Chondrocyte (in vitro differentiated cells): ENCODE measurements around the gene CTU1. TPM values are rescaled to one million over a fixed set of nuclear protein-coding genes. Genes with fewer than 3 reads are reported as not detected.

ENCODE experiments used
- DNase-seq: peaks from one replicate; pipeline ENCODE4 v3.0.0; 2021; ENCODE audit warnings: mixed read lengths, low spot score
- H3K27ac Mint-ChIP-seq: one replicate; pipeline ENCODE4 v1.8.0; 2021; ENCODE audit warnings: mild to moderate bottlenecking, moderate library complexity, mixed read lengths; ENCODE audit not compliant: unreplicated experiment
- H3K27me3 Mint-ChIP-seq: 2 replicates; pipeline ENCODE4 v1.8.0; 2021; ENCODE audit warnings: low read depth, mixed read lengths
- H3K36me3 Mint-ChIP-seq: 2 replicates; pipeline ENCODE4 v1.8.0; 2021; ENCODE audit warnings: low read depth, mixed read lengths
- H3K4me1 Mint-ChIP-seq: 2 replicates; pipeline ENCODE4 v1.8.0; 2021; ENCODE audit warnings: low read depth, mild to moderate bottlenecking, mixed read lengths
- H3K4me3 Mint-ChIP-seq: one replicate; pipeline ENCODE4 v1.8.0; 2021; ENCODE audit warnings: mild to moderate bottlenecking, moderate library complexity, mixed read lengths; ENCODE audit not compliant: unreplicated experiment
- H3K9me3 Mint-ChIP-seq: 2 replicates; pipeline ENCODE4 v1.8.0; 2021; ENCODE audit warnings: low read depth, mixed read lengths
- total RNA-seq: library from RNA; stranded (reverse); gene quantifications from 3 replicates; pipeline ENCODE4 v1.2.1, GENCODE V29; 2021
- TF ChIP-seq, protein P1 (sequence below): fragments of 200-600 bp; sonication (generic); IDR thresholded peaks from 2 replicates; pipeline ENCODE4 v1.5.0; 2021; ENCODE audit warnings: antibody characterized with exemption, mild to moderate bottlenecking, moderate library complexity

CTU1 gene
- total RNA-seq, 1 donor from 2014 or later: 6.1 TPM

DNA sequence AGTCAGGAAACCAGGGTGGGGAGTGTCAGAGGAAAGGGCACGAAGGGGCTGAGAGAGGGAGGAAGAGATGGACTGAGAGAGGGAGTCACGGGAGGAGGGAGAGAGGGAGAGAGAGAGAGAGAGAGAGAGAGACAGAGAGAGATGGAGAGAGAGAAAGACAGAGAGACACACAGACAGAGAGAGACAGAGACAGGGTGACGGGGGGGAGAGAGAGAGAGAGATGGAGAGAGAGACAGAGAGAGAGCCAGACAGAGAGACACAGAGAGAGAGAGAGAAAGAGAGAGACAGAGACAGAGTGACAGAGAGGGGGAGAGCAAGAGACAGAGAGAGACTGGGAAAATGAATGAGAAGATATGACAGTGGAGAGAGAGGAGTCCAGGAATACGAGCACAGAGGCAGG is 25.0 kb downstream of the CTU1 start:
- peaks cover 13% of the 10 kb centered on the region for H3K27me3 Mint-ChIP-seq
- peaks cover 2% of the 10 kb centered on the region for H3K36me3 Mint-ChIP-seq
- H3K27ac Mint-ChIP-seq: no peak overlapping the region
- no peak overlapping the region for H3K4me3 Mint-ChIP-seq
- H3K4me1 Mint-ChIP-seq: no peaks in the 10 kb centered on the region
- H3K9me3 Mint-ChIP-seq: no peaks in the 10 kb centered on the region
- TF ChIP-seq, protein P1, sequence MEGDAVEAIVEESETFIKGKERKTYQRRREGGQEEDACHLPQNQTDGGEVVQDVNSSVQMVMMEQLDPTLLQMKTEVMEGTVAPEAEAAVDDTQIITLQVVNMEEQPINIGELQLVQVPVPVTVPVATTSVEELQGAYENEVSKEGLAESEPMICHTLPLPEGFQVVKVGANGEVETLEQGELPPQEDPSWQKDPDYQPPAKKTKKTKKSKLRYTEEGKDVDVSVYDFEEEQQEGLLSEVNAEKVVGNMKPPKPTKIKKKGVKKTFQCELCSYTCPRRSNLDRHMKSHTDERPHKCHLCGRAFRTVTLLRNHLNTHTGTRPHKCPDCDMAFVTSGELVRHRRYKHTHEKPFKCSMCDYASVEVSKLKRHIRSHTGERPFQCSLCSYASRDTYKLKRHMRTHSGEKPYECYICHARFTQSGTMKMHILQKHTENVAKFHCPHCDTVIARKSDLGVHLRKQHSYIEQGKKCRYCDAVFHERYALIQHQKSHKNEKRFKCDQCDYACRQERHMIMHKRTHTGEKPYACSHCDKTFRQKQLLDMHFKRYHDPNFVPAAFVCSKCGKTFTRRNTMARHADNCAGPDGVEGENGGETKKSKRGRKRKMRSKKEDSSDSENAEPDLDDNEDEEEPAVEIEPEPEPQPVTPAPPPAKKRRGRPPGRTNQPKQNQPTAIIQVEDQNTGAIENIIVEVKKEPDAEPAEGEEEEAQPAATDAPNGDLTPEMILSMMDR: no peak
- DNase-seq: no peak

DNA sequence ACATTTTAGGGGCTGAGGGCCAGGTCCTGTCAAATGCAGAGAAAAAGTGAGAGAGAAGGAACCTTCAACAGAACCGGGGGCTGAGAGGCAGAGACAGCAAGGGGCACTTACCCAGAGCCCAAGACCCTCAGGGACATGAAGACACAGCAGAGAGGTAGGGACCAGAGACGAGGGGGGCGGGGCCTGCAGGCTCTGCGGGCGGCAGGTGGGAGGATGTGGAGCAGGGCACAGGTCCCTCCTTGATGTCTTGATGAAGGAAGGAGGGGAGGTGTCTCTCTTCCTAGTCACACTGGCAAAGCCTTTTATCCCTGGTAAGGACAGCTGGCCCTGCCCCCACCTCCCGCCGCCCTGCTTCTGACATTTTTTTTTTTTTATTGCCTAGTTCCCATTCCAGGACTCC is 25.6 kb downstream of the CTU1 start, which contains the start of gene KLK14:
Gene KLK14 (minus strand): TSS at position 277 of the 400 bp plus-strand sequence. CDS start 273 bp downstream, at position 4.
- Mint-ChIP-seq H3K9me3 (no peaks in the 10 kb centered on the region), H3K4me3 (no peak within 1 kb of the TSS), H3K36me3 (peaks cover 2% of the 10 kb centered on the region), H3K27ac (no peak within 1 kb of the TSS), H3K4me1 (no peaks in the 10 kb centered on the region), H3K27me3 (peaks cover 13% of the 10 kb centered on the region)
- DNase-seq: no peak
- TF ChIP-seq, protein P1: no peak

DNA sequence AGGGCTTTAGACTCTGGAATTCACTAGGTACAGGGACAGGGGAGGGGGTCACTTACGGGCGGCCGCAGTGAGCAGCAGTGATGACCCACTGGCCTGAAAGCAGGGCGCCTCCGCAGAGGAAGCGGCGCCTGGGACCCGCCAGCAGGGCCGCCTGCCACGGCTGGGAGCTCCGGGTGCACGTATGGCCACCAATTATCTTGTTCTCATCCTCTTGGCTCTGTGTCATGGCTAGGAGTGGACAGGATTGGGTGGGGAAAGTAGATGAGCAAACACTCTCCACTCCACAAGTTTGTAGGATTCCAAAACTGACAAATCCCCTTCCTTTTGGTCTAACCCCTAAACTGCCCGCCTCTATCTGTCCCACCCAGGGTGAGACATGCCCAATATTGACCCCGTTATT is 26.7 kb downstream of the CTU1 start:
- Mint-ChIP-seq H3K27me3 (peaks cover 13% of the 10 kb centered on the region), H3K4me1 (no peaks in the 10 kb centered on the region), H3K27ac (no peak overlapping the region), H3K4me3 (no peak overlapping the region), H3K36me3 (no peaks in the 10 kb centered on the region), H3K9me3 (no peaks in the 10 kb centered on the region)
- DNase-seq: no peak
- TF ChIP-seq, protein P1: no peak

DNA sequence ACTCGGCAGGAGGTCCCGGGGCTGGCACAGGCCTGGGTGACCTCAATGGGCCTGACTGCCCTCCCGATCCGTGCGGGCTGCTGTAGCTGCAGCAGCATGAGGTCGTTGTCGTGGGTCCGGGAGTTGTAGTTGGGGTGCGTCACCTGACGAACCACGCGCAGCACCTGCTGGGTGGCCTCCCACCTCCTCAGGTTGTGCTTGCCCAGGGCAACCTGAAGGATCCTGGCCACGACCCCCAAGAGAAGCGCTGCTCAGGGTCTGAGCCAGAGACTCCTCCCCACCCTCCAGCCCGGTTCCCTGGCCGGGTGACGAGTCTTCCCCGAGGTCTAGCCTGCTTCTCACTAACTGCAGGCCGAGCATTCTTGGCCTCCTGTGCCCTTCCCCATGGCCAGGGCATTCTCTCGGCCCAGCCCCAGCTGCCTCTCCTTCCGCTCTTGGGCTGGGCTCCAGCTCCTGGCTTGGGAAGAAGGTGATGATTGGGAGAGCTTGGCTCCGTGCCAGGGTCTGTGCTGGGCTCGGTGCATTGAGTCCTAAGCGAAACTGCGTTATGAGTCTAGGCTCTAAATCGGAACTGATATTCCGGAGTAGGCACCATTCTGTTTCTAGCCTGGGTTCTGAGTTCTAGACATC is 28.6 kb downstream of the CTU1 start:
- Mint-ChIP-seq H3K27me3 (peaks cover 15% of the 10 kb centered on the region), H3K27ac (no peak overlapping the region), H3K4me3 (no peak overlapping the region), H3K4me1 (no peaks in the 10 kb centered on the region), H3K36me3 (no peaks in the 10 kb centered on the region), H3K9me3 (no peaks in the 10 kb centered on the region)
- TF ChIP-seq, protein P1: no peak
- no peak for DNase-seq

DNA sequence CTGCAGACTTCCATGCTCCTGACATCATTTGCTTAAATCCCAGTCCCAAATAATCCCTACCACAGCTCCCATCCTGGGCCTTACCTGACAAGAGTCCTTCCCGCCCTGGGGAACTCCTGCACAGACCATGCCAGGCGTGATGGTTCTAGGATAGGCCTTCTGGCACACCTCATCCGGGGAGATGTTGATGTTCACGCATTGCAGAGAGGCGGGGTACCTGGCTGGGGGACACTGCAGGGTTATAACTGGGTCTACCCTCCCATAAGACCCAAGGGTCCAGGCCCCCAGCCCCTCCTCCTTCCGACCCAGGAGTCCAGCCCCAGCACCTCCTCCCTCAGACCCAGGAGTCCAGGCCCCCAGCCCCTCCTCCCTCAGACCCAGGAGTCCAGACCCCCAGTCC is 29.5 kb downstream of the CTU1 start:
- no peak for DNase-seq
- Mint-ChIP-seq H3K36me3 (peaks cover 3% of the 10 kb centered on the region), H3K4me1 (no peaks in the 10 kb centered on the region), H3K9me3 (peaks cover 7% of the 10 kb centered on the region), H3K27ac (no peak overlapping the region), H3K27me3 (peaks cover 10% of the 10 kb centered on the region), H3K4me3 (no peak overlapping the region)
- TF ChIP-seq, protein P1: no peak
